Measurements from ENCODE around the gene LMO1. TPM values are rescaled to one million over a fixed set of nuclear protein-coding genes. Genes with fewer than 3 reads are reported as not detected.

The LMO1 gene
- total RNA-seq, 6 experiments from 2014 or later: not detected

DNA sequence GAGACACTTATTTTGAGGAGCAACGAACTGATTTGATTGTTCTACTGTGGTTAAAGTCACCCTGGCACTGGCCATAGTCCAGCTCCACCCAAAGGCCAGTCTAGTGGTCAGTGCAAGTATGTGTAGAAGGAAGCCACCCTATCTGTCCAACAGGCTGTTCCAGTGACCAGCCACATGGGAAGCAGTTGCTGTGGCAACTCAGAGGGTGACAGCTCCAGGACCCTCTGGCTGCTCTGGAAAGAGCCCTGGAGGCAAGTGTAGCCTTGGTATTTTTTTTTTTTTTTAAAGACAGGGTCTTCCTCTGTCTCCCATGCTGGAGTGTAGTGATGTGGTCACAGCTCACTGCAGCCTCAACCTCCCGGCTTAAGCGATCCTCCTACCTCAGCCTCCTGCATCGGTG, 27.8 kb downstream of the LMO1 start:
- DNase-seq (peak in 1 of 3 donors; percentile 11), ATAC-seq (no peak)
- intact Hi-C loops (cut with DNase I): no loop called here
- WGBS (ENCODE audit: insufficient coverage, low coverage, low lambda C conversion rate, missing lambda C conversion rate): 59% methylated on average over 3 of the region's 4 CpGs
- H3K9me3 ChIP-seq: no peaks in the 10 kb centered on the region
- TF ChIP-seq, protein P1, sequence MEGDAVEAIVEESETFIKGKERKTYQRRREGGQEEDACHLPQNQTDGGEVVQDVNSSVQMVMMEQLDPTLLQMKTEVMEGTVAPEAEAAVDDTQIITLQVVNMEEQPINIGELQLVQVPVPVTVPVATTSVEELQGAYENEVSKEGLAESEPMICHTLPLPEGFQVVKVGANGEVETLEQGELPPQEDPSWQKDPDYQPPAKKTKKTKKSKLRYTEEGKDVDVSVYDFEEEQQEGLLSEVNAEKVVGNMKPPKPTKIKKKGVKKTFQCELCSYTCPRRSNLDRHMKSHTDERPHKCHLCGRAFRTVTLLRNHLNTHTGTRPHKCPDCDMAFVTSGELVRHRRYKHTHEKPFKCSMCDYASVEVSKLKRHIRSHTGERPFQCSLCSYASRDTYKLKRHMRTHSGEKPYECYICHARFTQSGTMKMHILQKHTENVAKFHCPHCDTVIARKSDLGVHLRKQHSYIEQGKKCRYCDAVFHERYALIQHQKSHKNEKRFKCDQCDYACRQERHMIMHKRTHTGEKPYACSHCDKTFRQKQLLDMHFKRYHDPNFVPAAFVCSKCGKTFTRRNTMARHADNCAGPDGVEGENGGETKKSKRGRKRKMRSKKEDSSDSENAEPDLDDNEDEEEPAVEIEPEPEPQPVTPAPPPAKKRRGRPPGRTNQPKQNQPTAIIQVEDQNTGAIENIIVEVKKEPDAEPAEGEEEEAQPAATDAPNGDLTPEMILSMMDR (IDR thresholded peaks at IDR 0.05): no peak
- TF ChIP-seq POLR2A (IDR thresholded peaks at IDR 0.05): no peak
- no peak overlapping the region for H3K27ac ChIP-seq
- no peak overlapping the region for H3K4me3 ChIP-seq
- no peaks in the 10 kb centered on the region for H3K27me3 ChIP-seq
- no peaks in the 10 kb centered on the region for H3K4me1 ChIP-seq
- H3K36me3 ChIP-seq: no peaks in the 10 kb centered on the region

DNA sequence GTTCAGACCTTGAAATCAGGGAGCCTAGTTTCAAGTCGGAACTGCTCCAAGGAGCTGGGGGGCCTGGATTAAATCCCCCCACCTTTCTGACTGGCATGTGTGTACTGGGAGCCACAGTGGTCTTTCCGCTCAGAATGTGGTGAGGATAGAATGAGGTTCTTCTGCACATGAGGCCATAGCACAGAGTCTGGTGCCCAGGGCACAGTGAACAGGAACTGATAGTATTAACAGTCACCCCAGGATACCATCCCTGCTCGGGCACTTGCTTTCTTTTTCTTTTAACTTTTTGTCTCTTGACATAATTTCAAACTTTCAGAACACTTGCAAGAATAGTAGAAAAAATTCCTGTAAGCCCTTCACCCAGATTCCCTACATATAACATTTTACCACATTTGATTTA, 28.8 kb downstream of the LMO1 start:
- Histone ChIP-seq H3K9me3 (no peaks in the 10 kb centered on the region), H3K4me3 (no peak overlapping the region), H3K4me1 (no peaks in the 10 kb centered on the region), H3K27me3 (no peaks in the 10 kb centered on the region), H3K36me3 (no peaks in the 10 kb centered on the region), H3K27ac (no peak overlapping the region)
- intact Hi-C loops (cut with DNase I): no loop called here
- DNase-seq (no peak), ATAC-seq (no peak)
- WGBS (ENCODE audit: insufficient coverage, low coverage, low lambda C conversion rate, missing lambda C conversion rate): 60% methylated on average over 3 of the region's 3 CpGs
- TF ChIP-seq, protein P1 (IDR thresholded peaks at IDR 0.05): no peak
- no peak for TF ChIP-seq POLR2A (IDR thresholded peaks at IDR 0.05)

DNA sequence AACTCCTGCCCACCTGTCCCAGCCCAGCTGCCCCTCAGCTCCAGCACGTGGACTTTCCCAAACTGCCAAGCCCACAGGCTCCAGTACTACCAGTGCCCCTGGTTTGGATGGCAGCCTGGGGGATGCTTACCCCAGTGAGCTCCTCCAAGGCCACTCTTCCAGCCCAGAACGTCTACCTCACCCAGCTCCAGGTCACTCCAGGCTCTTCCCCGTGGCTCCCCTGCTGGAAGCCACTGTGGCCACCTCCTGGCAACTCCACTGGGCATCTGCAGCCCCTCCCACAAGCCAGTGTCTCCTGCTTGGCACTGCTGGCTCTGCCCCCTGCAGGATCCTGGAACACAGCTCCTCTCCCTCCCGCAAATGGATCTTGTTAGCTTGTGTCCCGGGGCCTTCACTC, 29.3 kb downstream of the LMO1 start:
- TF ChIP-seq POLR2A (IDR thresholded peaks at IDR 0.05): no peak
- TF ChIP-seq, protein P1 (IDR thresholded peaks at IDR 0.05): no peak
- ATAC-seq (no peak), DNase-seq (no peak)
- Histone ChIP-seq H3K4me3 (no peak overlapping the region), H3K27ac (no peak overlapping the region), H3K4me1 (no peaks in the 10 kb centered on the region), H3K27me3 (no peaks in the 10 kb centered on the region), H3K36me3 (no peaks in the 10 kb centered on the region), H3K9me3 (no peaks in the 10 kb centered on the region)
- 47% methylated on average over 2 of the region's 5 CpGs for WGBS (ENCODE audit: insufficient coverage, low coverage, low lambda C conversion rate, missing lambda C conversion rate)
- intact Hi-C loops (cut with DNase I): no loop called here

DNA sequence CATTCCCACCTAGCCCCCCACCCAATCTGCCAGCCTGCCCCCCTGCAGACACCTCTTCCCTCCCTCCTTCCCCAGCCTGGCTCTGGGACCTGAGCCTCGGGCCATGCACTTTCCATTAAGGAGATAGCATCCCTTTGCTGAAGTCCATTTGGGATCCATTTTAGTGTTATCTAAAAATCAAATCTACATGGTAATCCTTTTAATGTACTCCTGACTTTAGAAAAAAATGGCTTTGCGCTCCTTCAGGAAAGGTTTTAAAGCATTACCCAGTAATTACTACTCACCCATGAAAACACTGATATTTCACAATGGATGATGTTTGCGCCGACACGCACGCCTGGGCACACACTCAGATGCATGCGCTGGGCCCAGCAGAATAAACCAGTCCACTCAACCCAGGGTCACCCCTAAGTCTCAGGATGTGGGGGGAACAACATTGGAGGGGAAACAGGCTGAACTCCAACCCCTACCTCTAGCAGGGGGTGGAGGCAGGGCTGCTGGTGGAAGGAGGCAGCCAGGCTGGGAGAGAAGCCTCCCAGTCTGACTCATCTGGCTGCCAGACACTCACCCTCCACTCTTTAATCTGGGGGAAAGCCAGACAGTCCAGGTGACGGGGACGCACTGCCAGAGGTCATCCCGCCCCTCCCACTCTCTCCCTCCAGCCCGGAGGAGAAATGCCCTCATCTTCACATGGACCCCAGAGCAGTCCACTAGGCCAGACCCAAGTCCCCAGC, 29.8 kb downstream of the LMO1 start:
- Histone ChIP-seq H3K36me3 (no peaks in the 10 kb centered on the region), H3K4me1 (no peaks in the 10 kb centered on the region), H3K4me3 (no peak overlapping the region), H3K9me3 (no peaks in the 10 kb centered on the region), H3K27ac (no peak overlapping the region), H3K27me3 (no peaks in the 10 kb centered on the region)
- intact Hi-C loops (cut with DNase I): no loop called here
- TF ChIP-seq, protein P1 (IDR thresholded peaks at IDR 0.05): no peak
- no peak for TF ChIP-seq POLR2A (IDR thresholded peaks at IDR 0.05)
- ATAC-seq: peak in 2 of 4 donors; percentile 22 to 55
- DNase-seq: no peak
- WGBS (ENCODE audit: insufficient coverage, low coverage, low lambda C conversion rate, missing lambda C conversion rate): 91% methylated on average over 7 of the region's 11 CpGs

All from right lobe of liver (tissue), 6 donors.